K562 (cell line): ENCODE data around the gene ATXN1. TPM values are rescaled to one million over a fixed set of nuclear protein-coding genes. Genes with fewer than 3 reads are reported as not detected.

Experiments used
- ATAC-seq: fragments of 200-7000 bp; cut with Tn5 transposase; 3 replicates; pipeline ENCODE4 v1.9.1; 2020; ENCODE audit warnings: moderate library complexity
- BruUV-seq: library from RNA; stranded (reverse); fragments of 400-500 nt; replicated peaks from 2 replicates; lab custom pipeline; 2021; lab: Mats Ljungman, UMichigan
- CTCF ChIA-PET: fragments of 300-600 bp; formaldehyde crosslinking; extraction: SDS; loops from one replicate; lab custom pipeline; 2021; ENCODE audit warnings: low intra/inter-chr PET ratio; lab: Yijun Ruan, JAX
- POLR2A ChIA-PET: fragments of 300-600, 350-650 bp; sonication (Branson Sonifier 250); formaldehyde crosslinking; extraction: SDS; loops from one replicate; lab custom pipeline; 2021; ENCODE audit warnings: antibody characterized with exemption, inconsistent platforms; lab: Yijun Ruan, JAX
- DNase-seq, 4 experiments: peaks; one replicate each; pipeline versions ENCODE4 v3.0.0 to v3.0.0-alpha.2; 2011 to 2018; ENCODE audit warnings: low spot score in 3 of 4, mixed read lengths in 3 of 4; ENCODE audit errors: extremely low read depth in 1 of 4
- FAIRE-seq: peaks from 2 replicates; lab custom pipeline; 2011; peaks lifted over from hg19 to GRCh38; lab: Jason Lieb, UNC
- H2AFZ ChIP-seq: 2 replicates; pipeline ENCODE4 v1.6.0; 2011; ENCODE audit warnings: low read depth, low read length, control low read depth, inconsistent platforms
- H3K27ac ChIP-seq: fragments of 200-600 bp; 3 replicates; pipeline ENCODE4 v1.8.0; 2011; ENCODE audit warnings: low read depth, mild to moderate bottlenecking, control low read depth, inconsistent platforms, low read length, moderate library complexity, mixed read lengths; ENCODE audit errors: extremely low read depth
- H3K27me3 ChIP-seq, 2 experiments: fragments of 300-600 bp in 1 of 2; 2 replicates in 1 of 2; 3 replicates in 1 of 2; pipeline versions ENCODE4 v1.6.0 to v1.8.0; 2011; ENCODE audit warnings: inconsistent platforms in 2 of 2, low read length in 2 of 2, mild to moderate bottlenecking in 1 of 2, mixed read lengths in 1 of 2, moderate library complexity in 1 of 2; ENCODE audit not compliant: control insufficient read depth in 2 of 2, insufficient read depth in 2 of 2
- H3K36me3 ChIP-seq: fragments of 300-600 bp; 3 replicates; pipeline ENCODE4 v1.8.0; 2011; ENCODE audit warnings: mild to moderate bottlenecking, low read length, inconsistent platforms; ENCODE audit not compliant: control insufficient read depth, insufficient read depth
- H3K4me1 ChIP-seq, 2 experiments: fragments of 200-600 bp in 1 of 2; replicated peaks in 1 of 2; 2 replicates in 1 of 2; 3 replicates in 1 of 2; pipeline versions ENCODE4 v1.5.1 to v1.8.0; 2011; ENCODE audit warnings: inconsistent platforms in 2 of 2, low read length in 2 of 2, mild to moderate bottlenecking in 1 of 2, mixed read lengths in 1 of 2, moderate library complexity in 1 of 2; ENCODE audit not compliant: control insufficient read depth in 2 of 2, insufficient read depth in 2 of 2
- H3K4me2 ChIP-seq: 2 replicates; pipeline ENCODE4 v1.6.1; 2011; ENCODE audit warnings: low read length, control low read depth, inconsistent platforms, mixed read lengths; ENCODE audit not compliant: insufficient read depth
- H3K4me3 ChIP-seq: fragments of 200-600 bp; sonication (generic), shearing (Covaris generic); 2 replicates; pipeline ENCODE4 v1.5.1; 2016; ENCODE audit warnings: control low read depth, inconsistent platforms
- H3K79me2 ChIP-seq: fragments of 200-600 bp; 3 replicates; pipeline ENCODE4 v1.8.0; 2011; ENCODE audit warnings: low read length, inconsistent platforms; ENCODE audit not compliant: control insufficient read depth, insufficient read depth
- H3K9ac ChIP-seq, 2 experiments: 2 replicates each; pipeline versions ENCODE4 v1.6.0 to v1.6.1; 2011; ENCODE audit warnings: low read depth in 2 of 2, low read length in 2 of 2, control low read depth in 1 of 2, inconsistent platforms in 1 of 2, mild to moderate bottlenecking in 1 of 2, mixed read lengths in 1 of 2; ENCODE audit not compliant: insufficient read depth in 1 of 2
- H3K9me1 ChIP-seq: one replicate; pipeline ENCODE4 v1.6.0; 2011; ENCODE audit warnings: inconsistent platforms, mild to moderate bottlenecking, low read length, moderate library complexity; ENCODE audit not compliant: control insufficient read depth, insufficient read depth
- H3K9me3 ChIP-seq: replicated peaks from 2 replicates; pipeline ENCODE4 v1.5.1; 2011; ENCODE audit warnings: low read depth, low read length, inconsistent platforms; ENCODE audit not compliant: control insufficient read depth, insufficient read depth
- H4K20me1 ChIP-seq: replicated peaks from 2 replicates; pipeline ENCODE4 v1.6.1; 2011; ENCODE audit warnings: low read length, inconsistent platforms, mixed read lengths; ENCODE audit not compliant: control insufficient read depth, insufficient read depth
- ATF7 ChIP-seq: fragments of 450-650 bp; IDR thresholded peaks from 2 replicates; pipeline ENCODE4 v1.7.1; 2014; ENCODE audit warnings: mild to moderate bottlenecking, moderate library complexity
- ZNF165 ChIP-seq: fragments of 250-450 bp; sonication (Bioruptor Pico); IDR thresholded peaks from 2 replicates; pipeline ENCODE4 v1.4.0; 2020; ENCODE audit warnings: borderline replicate concordance
- ZNF778 ChIP-seq: fragments of 450-650 bp; formaldehyde crosslinking; IDR thresholded peaks from 2 replicates; pipeline ENCODE4 v1.4.0; 2020; ENCODE audit warnings: mild to moderate bottlenecking, moderate library complexity
- WGBS: fragments of 100-300 bp; shearing (Covaris generic); methylation state at CpG from one replicate; pipeline ENCODE4 v1.1.6; 2016; ENCODE audit warnings: low coverage, mixed read lengths; ENCODE audit not compliant: insufficient coverage; ENCODE audit errors: missing lambda C conversion rate; 5-methylcytosine and 5-hydroxymethylcytosine counted together
- in situ Hi-C: fragments of 300-500 bp; cut with MboI; formaldehyde crosslinking; loops from 4 replicates; pipeline ENCODE4 v1.15.0; 2018; ENCODE audit warnings: inconsistent platforms, mixed read lengths
- intact Hi-C: fragments of 100-400 bp; cut with micrococcal nuclease; formaldehyde crosslinking; loops from 2 replicates; pipeline ENCODE4 v1.14.2; 2022
- polyA plus RNA-seq, 8 experiments: library from polyadenylated mRNA; depleted of rRNA in 4 of 8; stranded (reverse) in 5 of 8; unstranded in 3 of 8; fragments of >200 nt; fragmentation: Nextera tagmentation in 2 of 8; fragmentation: Illumina TruSeq in 1 of 8; extraction: Ambion mirVana in 2 of 8; extraction: Trizol in 1 of 8; gene quantifications; 2 replicates each; pipeline versions ENCODE4 v1.2.1 to v1.2.3, GENCODE V29; 2011 to 2014; ENCODE audit warnings: inconsistent platforms in 1 of 8, missing spikeins in 1 of 8
- total RNA-seq, 7 experiments: library from RNA; depleted of rRNA in 6 of 7; stranded (reverse); fragments of >200 nt in 6 of 7; fragmentation: Illumina TruSeq in 2 of 7; extraction: Trizol in 2 of 7; gene quantifications; 2 replicates each; pipeline versions ENCODE4 v1.2.1 to v1.2.3, GENCODE V29; 2011 to 2021; ENCODE audit warnings: low replicate concordance in 1 of 7
- TF ChIP-seq, protein P1 (sequence below), 2 experiments: fragments of 450-650 bp in 1 of 2; sonication (generic) in 1 of 2; formaldehyde crosslinking in 1 of 2; IDR thresholded peaks in 1 of 2; conservative IDR thresholded peaks in 1 of 2; 2 replicates each; pipeline versions ENCODE4 v1.6.1 to v1.8.1; 2016 to 2023; ENCODE audit warnings: mild to moderate bottlenecking in 2 of 2, moderate library complexity in 2 of 2, inconsistent platforms in 1 of 2, missing genetic modification reagents in 1 of 2

Gene ATXN1
- total and polyA plus RNA-seq, 9 of the 15 experiments (the other 6 are each of a cell fraction or from before 2014, with no cell fraction given), result under 0.01 to 1.2 (median 0.58) TPM

DNA sequence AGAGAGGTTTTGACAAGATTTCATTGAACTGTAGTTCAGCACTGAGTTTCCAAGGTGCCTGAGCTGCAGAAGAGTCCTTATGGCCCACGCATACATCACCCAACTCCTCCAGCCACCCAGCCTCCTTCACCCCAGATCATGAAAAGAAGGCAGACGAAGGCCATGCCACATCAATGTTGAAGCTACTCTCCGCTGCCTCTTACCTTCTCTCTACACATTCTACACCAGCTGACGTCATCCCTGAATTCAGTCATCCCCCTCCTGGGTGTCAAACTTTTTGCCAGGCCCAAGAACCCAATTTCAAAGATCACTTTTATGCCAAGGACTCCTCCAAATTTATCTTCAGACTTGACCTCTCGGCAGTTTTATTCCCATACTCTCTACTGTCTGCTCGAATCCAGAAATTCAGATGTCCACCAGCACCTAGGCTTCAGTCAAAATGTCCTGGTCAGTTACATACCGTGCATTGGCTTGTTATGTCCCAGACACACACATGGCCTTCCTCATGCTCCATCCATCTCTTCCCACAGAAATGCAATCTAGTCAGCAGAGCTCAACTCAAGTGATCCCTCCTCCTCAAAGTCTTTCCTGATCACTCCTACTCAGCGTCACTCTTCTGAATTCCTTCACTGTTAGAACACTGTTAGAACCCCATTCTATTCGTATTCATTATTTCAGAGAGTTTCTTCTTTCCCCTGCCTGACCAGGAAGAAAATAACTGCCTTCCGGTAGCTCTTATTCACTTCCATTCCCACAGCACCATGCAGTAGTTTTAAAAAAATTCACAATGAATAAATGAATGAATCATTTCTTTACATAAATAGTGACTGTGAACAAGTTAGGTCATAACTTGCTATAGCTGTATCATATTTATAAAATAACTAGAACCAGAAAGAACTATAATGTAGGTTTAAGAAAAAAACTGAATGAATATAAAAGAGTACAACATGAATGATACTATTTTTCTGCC lies 11.5 kb downstream of the ATXN1 start:
- FAIRE-seq, result no peak
- Histone ChIP-seq H3K36me3 (no peaks in the 10 kb centered on the region), H3K9ac (no peak overlapping the region), H3K4me3 (no peak overlapping the region), H3K9me3 (no peaks in the 10 kb centered on the region), H3K27me3 (no peaks in the 10 kb centered on the region; a peak in 1 of 5 replicates), H3K79me2 (peaks cover 24% of the 10 kb centered on the region)
- WGBS, result 2% methylated on average over 10 of the region's 10 CpGs
- no peak for ATAC-seq
- TF ChIP-seq ZNF165 (CRISPR knock-in tag) (no peak), ATF7 (peak; percentile 25; the same call in 1 of the 2 replicates), ZNF778 (no peak)
- TF ChIP-seq, protein P1, sequence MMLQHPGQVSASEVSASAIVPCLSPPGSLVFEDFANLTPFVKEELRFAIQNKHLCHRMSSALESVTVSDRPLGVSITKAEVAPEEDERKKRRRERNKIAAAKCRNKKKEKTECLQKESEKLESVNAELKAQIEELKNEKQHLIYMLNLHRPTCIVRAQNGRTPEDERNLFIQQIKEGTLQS (IDR thresholded peaks at IDR 0.05), result peak; percentile 51
- TF ChIP-seq, protein P1 (CRISPR knock-in tag; conservative IDR thresholded peaks at IDR 0.05), result no peak
- TF ChIP-seq, all 486 proteins: peak for 2
- no TSS peak for BruUV-seq
- in situ Hi-C loops (no loop called here), intact Hi-C loops (no loop called here)
- Histone ChIP-seq H4K20me1 (no peaks in the 10 kb centered on the region), H3K4me2 (no peak overlapping the region), H3K27ac (no peak overlapping the region), H2AFZ (no peak overlapping the region), H3K9me1 (no peaks in the 10 kb centered on the region), H3K4me1 (no peaks in the 10 kb centered on the region; a peak in 1 of 5 replicates)
- CTCF ChIA-PET, result no interaction called here
- POLR2A ChIA-PET, result interaction anchor here (0.6 to 1.7 kb wide), 2 partner anchors 11 to 13 kb away, joined by 3 to 4 read pairs; no protein-coding TSS in a partner anchor
- DNase-seq, result no peak
